Endodermal cell (in vitro differentiated cells): ENCODE data around the gene DNAAF5. TPM values are rescaled to one million over a fixed set of nuclear protein-coding genes. Genes with fewer than 3 reads are reported as not detected.

ENCODE experiments used
- DNase-seq: peaks from one replicate; pipeline ENCODE4 v3.0.0-alpha.2; 2017
- H3K27ac ChIP-seq: 2 replicates; pipeline ENCODE4 v1.5.1; 2013; ENCODE audit warnings: mild to moderate bottlenecking, low read depth, low read length, moderate library complexity
- H3K27me3 ChIP-seq: 2 replicates; pipeline ENCODE4 v1.6.1; 2013; ENCODE audit warnings: mild to moderate bottlenecking, low read length, moderate library complexity; ENCODE audit not compliant: insufficient read depth, control insufficient read depth, poor library complexity, severe bottlenecking
- H3K36me3 ChIP-seq: 2 replicates; pipeline ENCODE4 v1.7.0; 2013; ENCODE audit warnings: mild to moderate bottlenecking, low read length, moderate library complexity; ENCODE audit not compliant: control insufficient read depth, insufficient read depth
- H3K4me1 ChIP-seq: one replicate; pipeline ENCODE4 v1.7.0; 2013; ENCODE audit warnings: low read length; ENCODE audit not compliant: control insufficient read depth, insufficient read depth
- H3K4me3 ChIP-seq: 2 replicates; pipeline ENCODE4 v1.5.1; 2013; ENCODE audit warnings: mild to moderate bottlenecking, low read length, moderate library complexity
- H3K9ac ChIP-seq: 2 replicates; pipeline ENCODE4 v1.6.1; 2013; ENCODE audit warnings: mild to moderate bottlenecking, low read length, moderate library complexity; ENCODE audit not compliant: poor library complexity, severe bottlenecking; ENCODE audit errors: extremely low read depth
- H3K9me3 ChIP-seq: 2 replicates; pipeline ENCODE4 v1.6.1; 2013; ENCODE audit warnings: mild to moderate bottlenecking, low read length, moderate library complexity; ENCODE audit not compliant: control insufficient read depth
- H3K27ac Mint-ChIP-seq: 2 replicates; pipeline ENCODE4 v1.8.0; 2020; ENCODE audit warnings: mixed read lengths
- H3K27me3 Mint-ChIP-seq: 2 replicates; pipeline ENCODE4 v1.8.0; 2021; ENCODE audit warnings: mild to moderate bottlenecking, mixed read lengths; ENCODE audit not compliant: insufficient read depth
- H3K36me3 Mint-ChIP-seq: 2 replicates; pipeline ENCODE4 v1.8.0; 2020; ENCODE audit warnings: low read depth, mixed read lengths
- H3K4me1 Mint-ChIP-seq: 2 replicates; pipeline ENCODE4 v1.8.0; 2020; ENCODE audit warnings: mixed read lengths
- H3K4me3 Mint-ChIP-seq: 2 replicates; pipeline ENCODE4 v1.8.0; 2020; ENCODE audit warnings: mild to moderate bottlenecking, moderate library complexity, mixed read lengths
- H3K9me3 Mint-ChIP-seq: 2 replicates; pipeline ENCODE4 v1.8.0; 2020; ENCODE audit warnings: mild to moderate bottlenecking, mixed read lengths
- CTCF ChIP-seq: fragments of 200-600 bp; sonication (generic); conservative IDR thresholded peaks from 2 replicates; pipeline ENCODE4 v1.5.0; 2021; ENCODE audit warnings: antibody characterized with exemption, mild to moderate bottlenecking
- WGBS, 2 experiments: methylation state at CpG; one replicate each; pipeline versions ENCODE4 v1.1.5 to v1.1.7; 2013; ENCODE audit warnings: missing lambda C conversion rate in 2 of 2, mixed read lengths in 1 of 2; ENCODE audit not compliant: insufficient coverage in 1 of 2, insufficient read length in 1 of 2; 5-methylcytosine and 5-hydroxymethylcytosine counted together
- total RNA-seq, 2 donors: library from RNA; stranded (reverse); fragmentation: NEBNext Ultra II Directional in 1 of 2; extraction: Animal tissue kit (Norgen Biotek cat#: 25700) in 1 of 2; gene quantifications; 2 replicates in 1 of 2; 3 replicates in 1 of 2; pipeline ENCODE4 v1.2.1, GENCODE V29; 2021

DNAAF5 gene
- total RNA-seq, 2 donors from 2014 or later: 54.2 to 54.3 TPM

GRCh38 chr7:716636-717035 lies 9.9 kb upstream of the DNAAF5 start:
- no peak for TF ChIP-seq CTCF
- Mint-ChIP-seq H3K27ac (no peak overlapping the region), H3K36me3 (peaks cover 27% of the 10 kb centered on the region), H3K4me1 (no peaks in the 10 kb centered on the region), H3K4me3 (no peak overlapping the region), H3K9me3 (peaks cover 21% of the 10 kb centered on the region), H3K27me3 (no peaks in the 10 kb centered on the region)
- no peaks in the 10 kb centered on the region for H3K36me3 ChIP-seq
- no peak overlapping the region for H3K9ac ChIP-seq
- WGBS, 2 experiments: 92 to 93% methylated on average over 10 to 11 of the region's 11 CpGs
- no peak overlapping the region for H3K27ac ChIP-seq
- DNase-seq: no peak
- H3K4me1 ChIP-seq: no peaks in the 10 kb centered on the region
- H3K4me3 ChIP-seq: no peak overlapping the region
- H3K9me3 ChIP-seq: peaks cover 10% of the 10 kb centered on the region
- no peaks in the 10 kb centered on the region for H3K27me3 ChIP-seq

GRCh38 chr7:721619-722248 lies 4.8 kb upstream of the DNAAF5 start:
- 86% methylated on average over 4 of the region's 5 CpGs; no CpG with 5 or more reads in 1 of the 2 experiments for WGBS, 2 experiments
- H3K27me3 Mint-ChIP-seq: peaks cover 1% of the 10 kb centered on the region

GRCh38 chr7:723541-723940 lies 3.0 kb upstream of the DNAAF5 start:
- peaks cover 5% of the 10 kb centered on the region for H3K4me1 Mint-ChIP-seq
- 91 to 92% methylated on average over 9 of the region's 9 CpGs for WGBS, 2 experiments
- no peak overlapping the region for H3K4me3 Mint-ChIP-seq
- H3K9ac ChIP-seq: no peak overlapping the region
- H3K36me3 ChIP-seq: peaks cover 10% of the 10 kb centered on the region
- no peaks in the 10 kb centered on the region for H3K4me1 ChIP-seq
- peaks cover 58% of the 10 kb centered on the region for H3K9me3 Mint-ChIP-seq
- peaks cover 1% of the 10 kb centered on the region for H3K27me3 Mint-ChIP-seq
- H3K27me3 ChIP-seq: no peaks in the 10 kb centered on the region
- no peak overlapping the region for H3K4me3 ChIP-seq
- H3K9me3 ChIP-seq: peaks cover 48% of the 10 kb centered on the region
- DNase-seq: no peak
- H3K27ac Mint-ChIP-seq: no peak overlapping the region
- no peak for TF ChIP-seq CTCF
- no peak overlapping the region for H3K27ac ChIP-seq
- peaks cover 56% of the 10 kb centered on the region for H3K36me3 Mint-ChIP-seq

More at GRCh38 chr7:721619-722248, 4.8 kb upstream of the DNAAF5 start:
- Mint-ChIP-seq H3K4me1 (no peaks in the 10 kb centered on the region), H3K36me3 (peaks cover 59% of the 10 kb centered on the region), H3K4me3 (no peak overlapping the region), H3K9me3 (peaks cover 58% of the 10 kb centered on the region), H3K27ac (no peak overlapping the region)
- TF ChIP-seq CTCF: no peak
- Histone ChIP-seq H3K4me1 (no peaks in the 10 kb centered on the region), H3K27ac (no peak overlapping the region), H3K9me3 (peaks cover 48% of the 10 kb centered on the region), H3K36me3 (peaks cover 10% of the 10 kb centered on the region), H3K9ac (no peak overlapping the region), H3K4me3 (no peak overlapping the region), H3K27me3 (no peaks in the 10 kb centered on the region)
- DNase-seq: no peak
